ENCODE results near the gene NT5M. TPM values are rescaled to one million over a fixed set of nuclear protein-coding genes. Genes with fewer than 3 reads are reported as not detected.
"Not testable (repeated sequence)": the region's sequence is repeated elsewhere in the genome, so short reads cannot be mapped to it uniquely, and the experiment has no call there.

Gene NT5M
- total and polyA plus RNA-seq, 2 donors: 6.0 to 7.3 TPM

GRCh38 chr17:17297217-17297616 is 6.0 kb upstream of the NT5M start:
- WGBS: 96% methylated on average over 3 of the region's 3 CpGs

GRCh38 chr17:17298108-17298507 is 5.1 kb upstream of the NT5M start:
- Histone ChIP-seq H3K36me3 (ENCODE audit: control insufficient read depth in 2 of 2, insufficient read depth in 2 of 2, low read length in 1 of 2) (no peaks in the 10 kb centered on the region), H3K4me3 (ENCODE audit: low read length in 2 of 2) (no peak overlapping the region), H3K27ac (ENCODE audit: low read depth in 1 of 2, low read length in 1 of 2) (no peak overlapping the region), H3K4me1 (ENCODE audit: control insufficient read depth in 2 of 2, insufficient read depth in 2 of 2, low read length in 2 of 2) (peaks cover 3 to 16% of the 10 kb centered on the region in 2 donors), H3K27me3 (ENCODE audit: control insufficient read depth in 2 of 2, insufficient read depth in 1 of 2, low read length in 1 of 2) (peaks cover 0 to 10% of the 10 kb centered on the region in 2 donors), H3K9me3 (ENCODE audit: control insufficient read depth in 2 of 2, insufficient read depth in 1 of 2, low read length in 1 of 2) (no peaks in the 10 kb centered on the region)
- 81% methylated on average over 3 of the region's 3 CpGs for WGBS
- no peak for DNase-seq (ENCODE audit: low read depth in 6 of 9, low spot score in 9 of 9)

More at GRCh38 chr17:17297217-17297616, 6.0 kb upstream of the NT5M start:
- Histone ChIP-seq H3K4me1 (ENCODE audit: control insufficient read depth in 2 of 2, insufficient read depth in 2 of 2, low read length in 2 of 2) (peaks cover 3 to 9% of the 10 kb centered on the region in 2 donors), H3K27me3 (ENCODE audit: control insufficient read depth in 2 of 2, insufficient read depth in 1 of 2, low read length in 1 of 2) (peaks cover 0 to 10% of the 10 kb centered on the region in 2 donors), H3K9me3 (ENCODE audit: control insufficient read depth in 2 of 2, insufficient read depth in 1 of 2, low read length in 1 of 2) (no peaks in the 10 kb centered on the region), H3K4me3 (ENCODE audit: low read length in 2 of 2) (no peak overlapping the region), H3K27ac (ENCODE audit: low read depth in 1 of 2, low read length in 1 of 2) (no peak overlapping the region), H3K36me3 (ENCODE audit: control insufficient read depth in 2 of 2, insufficient read depth in 2 of 2, low read length in 1 of 2) (no peaks in the 10 kb centered on the region)
- DNase-seq (ENCODE audit: low read depth in 6 of 9, low spot score in 9 of 9): no peak

- DNase-seq (ENCODE audit: low read depth in 6 of 9, low spot score in 9 of 9): peak in 4 of 9 donors; percentile 26 to 63 (median 46)
- Histone ChIP-seq H3K4me1 (ENCODE audit: control insufficient read depth in 2 of 2, insufficient read depth in 2 of 2, low read length in 2 of 2) (peaks cover 18 to 38% of the 10 kb centered on the region in 2 donors), H3K27ac (ENCODE audit: low read depth in 1 of 2, low read length in 1 of 2) (no peak overlapping the region)
These were observed 2.3 kb upstream of the NT5M start for GRCh38 chr17:17300624-17301568.

GRCh38 chr17:17301659-17302058 is 1.5 kb upstream of the NT5M start:
- not testable (repeated sequence) for H3K9me3 ChIP-seq (ENCODE audit: control insufficient read depth in 2 of 2, insufficient read depth in 1 of 2, low read length in 1 of 2); H3K36me3 ChIP-seq (ENCODE audit: control insufficient read depth in 2 of 2, insufficient read depth in 2 of 2, low read length in 1 of 2); H3K4me3 ChIP-seq (ENCODE audit: low read length in 2 of 2); H3K27ac ChIP-seq (ENCODE audit: low read depth in 1 of 2, low read length in 1 of 2); DNase-seq (ENCODE audit: low read depth in 6 of 9, low spot score in 9 of 9)
- 98% methylated on average over 11 of the region's 11 CpGs for WGBS
- H3K27me3 ChIP-seq (ENCODE audit: control insufficient read depth in 2 of 2, insufficient read depth in 1 of 2, low read length in 1 of 2): peaks cover 0 to 10% of the 10 kb centered on the region in 2 donors
- peaks cover 21 to 44% of the 10 kb centered on the region in 2 donors for H3K4me1 ChIP-seq (ENCODE audit: control insufficient read depth in 2 of 2, insufficient read depth in 2 of 2, low read length in 2 of 2)

More at GRCh38 chr17:17300624-17301568, 2.3 kb upstream of the NT5M start:
- Histone ChIP-seq H3K4me3 (ENCODE audit: low read length in 2 of 2) (peak overlapping the region; percentile 12 to 29), H3K36me3 (ENCODE audit: control insufficient read depth in 2 of 2, insufficient read depth in 2 of 2, low read length in 1 of 2) (no peaks in the 10 kb centered on the region), H3K27me3 (ENCODE audit: control insufficient read depth in 2 of 2, insufficient read depth in 1 of 2, low read length in 1 of 2) (peaks cover 0 to 10% of the 10 kb centered on the region in 2 donors), H3K9me3 (ENCODE audit: control insufficient read depth in 2 of 2, insufficient read depth in 1 of 2, low read length in 1 of 2) (no peaks in the 10 kb centered on the region)
- WGBS: 18% methylated on average over 35 of the region's 35 CpGs

- Histone ChIP-seq H3K27me3 (ENCODE audit: control insufficient read depth in 2 of 2, insufficient read depth in 1 of 2, low read length in 1 of 2) (peaks cover 0 to 10% of the 10 kb centered on the region in 2 donors), H3K4me1 (ENCODE audit: control insufficient read depth in 2 of 2, insufficient read depth in 2 of 2, low read length in 2 of 2) (peaks cover 21 to 44% of the 10 kb centered on the region in 2 donors), H3K27ac (ENCODE audit: low read depth in 1 of 2, low read length in 1 of 2) (peak overlapping the region; percentile 69 to 85), H3K4me3 (ENCODE audit: low read length in 2 of 2) (peak overlapping the region; percentile 38 to 85), H3K36me3 (ENCODE audit: control insufficient read depth in 2 of 2, insufficient read depth in 2 of 2, low read length in 1 of 2) (no peaks in the 10 kb centered on the region), H3K9me3 (ENCODE audit: control insufficient read depth in 2 of 2, insufficient read depth in 1 of 2, low read length in 1 of 2) (no peaks in the 10 kb centered on the region)
- peak in 1 of 9 donors; percentile 26 for DNase-seq (ENCODE audit: low read depth in 6 of 9, low spot score in 9 of 9)
- 7% methylated on average over 21 of the region's 21 CpGs for WGBS
These were observed 796 bp downstream of the NT5M start for GRCh38 chr17:17303847-17304490.

GRCh38 chr17:17304521-17304985 is 1.4 kb downstream of the NT5M start:
- Histone ChIP-seq H3K4me3 (ENCODE audit: low read length in 2 of 2) (peak overlapping the region in 1 of 2 donors; percentile 38), H3K27ac (ENCODE audit: low read depth in 1 of 2, low read length in 1 of 2) (peak overlapping the region; percentile 85 to 88)

GRCh38 chr17:17305281-17305801 is 2.2 kb downstream of the NT5M start:
- WGBS: 8% methylated on average over 8 of the region's 8 CpGs
- Histone ChIP-seq H3K27me3 (ENCODE audit: control insufficient read depth in 2 of 2, insufficient read depth in 1 of 2, low read length in 1 of 2) (peaks cover 0 to 10% of the 10 kb centered on the region in 2 donors), H3K36me3 (ENCODE audit: control insufficient read depth in 2 of 2, insufficient read depth in 2 of 2, low read length in 1 of 2) (no peaks in the 10 kb centered on the region), H3K4me1 (ENCODE audit: control insufficient read depth in 2 of 2, insufficient read depth in 2 of 2, low read length in 2 of 2) (peaks cover 21 to 44% of the 10 kb centered on the region in 2 donors), H3K27ac (ENCODE audit: low read depth in 1 of 2, low read length in 1 of 2) (peak overlapping the region; percentile 85 to 88), H3K4me3 (ENCODE audit: low read length in 2 of 2) (peak overlapping the region in 1 of 2 donors; percentile 4), H3K9me3 (ENCODE audit: control insufficient read depth in 2 of 2, insufficient read depth in 1 of 2, low read length in 1 of 2) (no peaks in the 10 kb centered on the region)
- peak in 7 of 9 donors; percentile 66 to 88 (median 75) for DNase-seq (ENCODE audit: low read depth in 6 of 9, low spot score in 9 of 9)

More at GRCh38 chr17:17304521-17304985, 1.4 kb downstream of the NT5M start:
- DNase-seq (ENCODE audit: low read depth in 6 of 9, low spot score in 9 of 9): peak in 5 of 9 donors; percentile 41 to 83 (median 61)
- Histone ChIP-seq H3K27me3 (ENCODE audit: control insufficient read depth in 2 of 2, insufficient read depth in 1 of 2, low read length in 1 of 2) (peaks cover 0 to 10% of the 10 kb centered on the region in 2 donors), H3K36me3 (ENCODE audit: control insufficient read depth in 2 of 2, insufficient read depth in 2 of 2, low read length in 1 of 2) (no peaks in the 10 kb centered on the region), H3K4me1 (ENCODE audit: control insufficient read depth in 2 of 2, insufficient read depth in 2 of 2, low read length in 2 of 2) (peaks cover 21 to 44% of the 10 kb centered on the region in 2 donors), H3K9me3 (ENCODE audit: control insufficient read depth in 2 of 2, insufficient read depth in 1 of 2, low read length in 1 of 2) (no peaks in the 10 kb centered on the region)
- WGBS: 5% methylated on average over 2 of the region's 2 CpGs

GRCh38 chr17:17309356-17309755 is 6.2 kb downstream of the NT5M start:
- 95% methylated on average over 1 of the region's 1 CpG for WGBS
- Histone ChIP-seq H3K27ac (ENCODE audit: low read depth in 1 of 2, low read length in 1 of 2) (no peak overlapping the region), H3K27me3 (ENCODE audit: control insufficient read depth in 2 of 2, insufficient read depth in 1 of 2, low read length in 1 of 2) (no peaks in the 10 kb centered on the region), H3K36me3 (ENCODE audit: control insufficient read depth in 2 of 2, insufficient read depth in 2 of 2, low read length in 1 of 2) (no peaks in the 10 kb centered on the region), H3K9me3 (ENCODE audit: control insufficient read depth in 2 of 2, insufficient read depth in 1 of 2, low read length in 1 of 2) (no peaks in the 10 kb centered on the region), H3K4me1 (ENCODE audit: control insufficient read depth in 2 of 2, insufficient read depth in 2 of 2, low read length in 2 of 2) (peaks cover 16 to 24% of the 10 kb centered on the region in 2 donors), H3K4me3 (ENCODE audit: low read length in 2 of 2) (no peak overlapping the region)
- no peak for DNase-seq (ENCODE audit: low read depth in 6 of 9, low spot score in 9 of 9)

Measured in thymus (tissue), 11 donors.